Measurements from ENCODE around the gene ABRACL. TPM values are rescaled to one million over a fixed set of nuclear protein-coding genes. Genes with fewer than 3 reads are reported as not detected.
"Not testable (repeated sequence)": the region's sequence is repeated elsewhere in the genome, so short reads cannot be mapped to it uniquely, and the experiment has no call there.

ABRACL gene
- total RNA-seq, 2 donors from 2014 or later, result 69.6 to 115 TPM

DNA sequence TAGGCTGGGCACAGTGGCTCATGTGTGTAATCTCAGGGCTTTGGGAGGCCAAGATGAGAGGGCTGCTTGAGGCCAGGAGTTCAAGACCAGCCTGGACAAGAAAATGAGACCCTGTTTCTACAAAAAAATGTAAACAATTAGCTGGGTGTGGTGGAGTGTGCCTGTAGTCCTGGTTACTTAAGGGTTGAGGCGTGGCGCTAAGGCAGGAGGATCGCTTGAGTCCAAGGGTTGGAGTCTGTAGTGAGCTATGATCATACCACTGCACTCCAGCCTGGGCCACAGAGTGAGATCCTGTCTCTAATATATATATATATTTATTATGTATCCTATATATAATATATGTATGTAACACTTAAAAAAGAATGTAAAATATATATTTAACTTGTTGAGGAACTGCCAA lies 7.9 kb upstream of the ABRACL start:
- DNase-seq (ENCODE audit: low spot score), result no peak
- H3K36me3 Mint-ChIP-seq, result no peaks in the 10 kb centered on the region
- H3K27me3 Mint-ChIP-seq, result peaks cover 2 to 7% of the 10 kb centered on the region in 2 donors
- no peaks in the 10 kb centered on the region for H3K9me3 Mint-ChIP-seq
- H3K27ac Mint-ChIP-seq, result no peak overlapping the region
- H3K4me3 Mint-ChIP-seq, result no peak overlapping the region
- no peak for ATAC-seq
- no peaks in the 10 kb centered on the region for H3K4me1 Mint-ChIP-seq (ENCODE audit: low read depth in 2 of 2)

DNA sequence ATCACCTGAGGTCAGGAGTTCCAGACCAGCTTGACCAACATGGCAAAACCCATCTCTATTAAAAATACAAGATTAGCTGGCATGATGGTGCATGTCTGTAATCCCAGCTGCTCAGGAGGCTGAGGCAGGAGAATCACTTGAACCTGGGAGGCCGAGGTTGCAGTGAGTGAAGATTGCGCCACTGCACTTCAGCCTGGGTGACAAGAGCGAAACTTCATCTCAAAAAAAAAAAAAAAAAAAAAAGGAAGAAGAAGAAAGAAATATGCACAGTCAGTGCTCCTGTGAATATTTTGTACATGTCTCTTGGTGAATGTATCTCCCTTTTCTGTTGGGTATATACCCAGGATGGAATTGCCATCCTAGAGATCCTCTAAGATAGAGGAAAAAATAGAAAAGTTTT lies 3.1 kb upstream of the ABRACL start:
- not testable (repeated sequence) for DNase-seq (ENCODE audit: low spot score); H3K4me3 Mint-ChIP-seq; ATAC-seq; H3K27me3 Mint-ChIP-seq; H3K9me3 Mint-ChIP-seq; H3K27ac Mint-ChIP-seq; H3K36me3 Mint-ChIP-seq
- peaks cover 13 to 14% of the 10 kb centered on the region in 2 donors for H3K4me1 Mint-ChIP-seq (ENCODE audit: low read depth in 2 of 2)

DNA sequence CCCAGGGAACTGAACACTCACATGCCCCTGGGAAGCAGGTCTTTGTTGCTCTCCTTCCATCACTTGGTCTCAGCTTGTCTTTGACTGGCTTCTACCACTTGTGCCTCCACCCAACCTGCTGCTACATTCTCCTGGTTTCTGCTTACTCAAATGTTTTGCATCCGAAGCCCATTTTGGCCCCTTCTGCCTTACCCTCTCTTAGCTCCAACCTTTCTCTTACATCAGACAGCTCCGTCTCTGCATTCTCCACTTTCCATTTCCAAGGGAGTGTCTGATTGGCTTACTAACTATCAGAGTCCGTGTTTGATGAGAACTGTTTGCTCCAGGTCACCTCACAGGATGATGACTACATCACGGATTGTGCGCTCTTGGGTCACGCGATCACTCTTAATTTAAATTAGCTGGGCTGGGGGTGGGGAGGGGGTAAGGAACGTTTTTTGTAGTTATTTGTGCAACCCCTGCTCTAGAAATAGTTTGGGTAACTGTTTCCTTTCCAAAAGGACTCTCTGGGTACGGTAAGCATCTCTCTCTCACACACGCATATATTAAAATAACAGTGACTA lies 844 bp upstream of the ABRACL start:
- H3K4me3 Mint-ChIP-seq, result peak overlapping the region; percentile 57
- H3K36me3 Mint-ChIP-seq, result no peaks in the 10 kb centered on the region
- peaks cover 14 to 20% of the 10 kb centered on the region in 2 donors for H3K4me1 Mint-ChIP-seq (ENCODE audit: low read depth in 2 of 2)
- H3K27me3 Mint-ChIP-seq, result no peaks in the 10 kb centered on the region
- H3K27ac Mint-ChIP-seq, result peak overlapping the region; percentile 47 to 83
- DNase-seq (ENCODE audit: low spot score) (no peak), ATAC-seq (no peak)
- no peaks in the 10 kb centered on the region for H3K9me3 Mint-ChIP-seq

DNA sequence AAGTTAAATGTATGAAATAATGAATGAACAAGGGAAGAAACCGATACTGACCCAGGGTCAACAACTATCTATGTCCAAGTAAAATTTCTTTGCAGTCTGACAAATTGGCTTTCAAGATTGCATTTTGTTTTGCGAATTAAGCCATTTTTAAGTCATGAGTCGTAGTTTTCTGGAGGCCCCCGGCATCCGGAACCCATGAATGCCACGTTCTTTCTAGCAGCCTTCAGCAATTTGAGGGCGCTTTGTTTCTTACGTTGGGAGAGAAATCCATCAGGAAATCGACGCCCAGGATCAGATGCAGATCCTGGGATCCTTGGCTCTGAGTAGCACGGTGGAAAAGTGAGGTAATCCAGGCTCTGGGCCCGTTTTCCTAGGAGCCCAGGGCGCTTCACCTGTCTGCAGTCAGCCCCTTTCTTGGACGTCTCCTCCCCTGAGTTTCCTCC lies 309 bp upstream of the ABRACL start:
- Mint-ChIP-seq H3K27ac (peak overlapping the region; percentile 47 to 83), H3K9me3 (no peaks in the 10 kb centered on the region), H3K4me3 (peak overlapping the region; percentile 57), H3K27me3 (no peaks in the 10 kb centered on the region), H3K4me1 (ENCODE audit: low read depth in 2 of 2) (peaks cover 17 to 23% of the 10 kb centered on the region in 2 donors), H3K36me3 (no peaks in the 10 kb centered on the region)
- ATAC-seq (no peak), DNase-seq (ENCODE audit: low spot score) (no peak)

DNA sequence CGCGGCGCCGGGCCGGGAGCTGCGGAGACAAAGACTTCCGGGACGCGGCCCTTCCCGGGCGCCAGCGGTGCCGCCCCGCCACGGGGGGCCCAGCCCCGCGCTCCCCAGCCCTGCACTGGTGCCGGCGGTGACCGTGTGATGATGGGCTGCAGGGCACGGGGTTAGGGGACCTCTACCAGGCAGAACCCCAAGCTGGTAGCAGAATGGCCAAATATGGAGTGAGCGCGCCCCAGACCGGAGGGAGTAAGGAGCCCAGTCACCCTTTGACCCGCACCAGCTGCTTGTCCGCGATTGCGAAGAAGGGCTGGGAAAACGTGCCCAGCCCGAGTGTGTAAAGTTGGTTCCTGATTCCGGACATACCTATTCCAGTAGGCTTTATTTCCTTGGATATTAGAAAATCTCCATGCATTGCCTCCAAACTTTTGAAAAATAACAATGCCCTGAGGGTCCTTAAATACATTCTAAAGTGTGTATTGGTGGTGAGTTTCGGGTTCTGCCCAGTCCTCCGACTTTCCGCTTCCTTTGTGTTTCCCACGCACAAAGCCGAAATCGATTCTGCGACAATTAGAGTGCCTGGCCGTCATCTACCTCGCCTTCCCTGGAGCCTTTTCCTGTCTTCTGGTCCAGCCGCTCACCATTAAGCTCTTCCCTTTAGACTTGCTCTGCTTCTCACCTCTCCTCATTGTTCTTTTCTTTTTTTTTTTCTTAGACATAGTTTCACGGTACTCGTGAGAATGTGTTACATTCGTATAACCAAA lies 1.1 kb downstream of the ABRACL start:
- Mint-ChIP-seq H3K4me1 (ENCODE audit: low read depth in 2 of 2) (peaks cover 22 to 29% of the 10 kb centered on the region in 2 donors), H3K9me3 (no peaks in the 10 kb centered on the region), H3K4me3 (no peak overlapping the region), H3K27ac (no peak overlapping the region), H3K27me3 (no peaks in the 10 kb centered on the region), H3K36me3 (peaks cover 4% of the 10 kb centered on the region)
- DNase-seq (ENCODE audit: low spot score) (peak; percentile 65), ATAC-seq (peak; percentile 54 to 63)

DNA sequence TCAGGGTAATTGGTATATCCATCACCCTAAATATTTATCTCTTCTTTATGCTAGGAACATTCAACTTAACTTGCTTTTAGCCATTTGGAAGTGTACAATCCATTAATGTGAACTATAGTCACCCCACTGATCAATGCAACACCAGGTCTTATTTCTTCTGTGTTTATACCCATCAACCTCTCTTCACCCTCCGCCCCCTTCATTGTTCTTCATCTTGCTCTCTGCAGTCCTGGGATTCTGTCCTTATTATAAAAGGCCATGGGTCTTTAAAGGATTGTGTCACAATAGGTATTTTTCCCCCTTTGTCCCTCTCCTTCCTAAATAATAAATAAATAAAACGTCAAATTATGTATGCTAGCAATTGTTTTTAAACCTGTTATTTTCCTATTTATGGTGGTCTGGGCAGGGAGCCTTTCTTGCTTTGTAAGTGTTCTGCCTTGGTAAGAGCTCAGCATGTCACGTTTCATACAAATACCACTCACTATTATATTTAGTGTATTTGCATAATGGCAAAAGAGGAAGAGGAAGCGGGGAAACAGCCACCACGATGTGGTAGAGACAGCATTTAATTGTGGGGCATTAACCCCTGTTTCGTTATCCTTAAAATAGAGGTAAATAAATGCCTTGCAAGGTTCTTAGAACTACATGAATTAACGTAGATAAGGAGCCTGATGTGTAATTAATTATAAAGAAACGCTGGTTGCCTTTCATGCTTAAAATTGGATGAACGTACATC lies 1.9 kb downstream of the ABRACL start:
- peaks cover 22 to 29% of the 10 kb centered on the region in 2 donors for H3K4me1 Mint-ChIP-seq (ENCODE audit: low read depth in 2 of 2)
- H3K4me3 Mint-ChIP-seq, result no peak overlapping the region
- no peaks in the 10 kb centered on the region for H3K9me3 Mint-ChIP-seq
- DNase-seq (ENCODE audit: low spot score) (no peak), ATAC-seq (no peak)
- no peaks in the 10 kb centered on the region for H3K27me3 Mint-ChIP-seq
- H3K27ac Mint-ChIP-seq, result no peak overlapping the region
- peaks cover 4% of the 10 kb centered on the region for H3K36me3 Mint-ChIP-seq

DNA sequence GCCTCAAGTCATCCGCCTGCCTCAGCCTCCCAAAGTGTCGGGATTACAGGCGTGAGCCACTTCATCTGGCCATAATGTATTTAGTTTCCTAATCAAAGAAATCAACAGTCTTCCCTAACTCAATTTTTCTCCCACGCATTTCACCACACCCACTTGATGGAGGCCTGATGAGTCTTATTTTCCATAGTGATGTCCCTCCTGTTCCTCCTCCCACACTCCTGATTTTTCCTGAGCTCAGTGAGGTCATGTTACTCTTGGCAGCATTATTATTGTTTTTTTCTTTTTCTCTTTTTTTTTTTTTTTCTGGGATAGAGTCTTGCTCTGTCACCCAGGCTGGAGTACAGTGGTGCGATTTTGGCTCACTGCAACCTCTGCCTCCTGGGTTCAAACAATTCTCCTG lies 8.9 kb downstream of the ABRACL start:
- no peaks in the 10 kb centered on the region for H3K27me3 Mint-ChIP-seq

DNA sequence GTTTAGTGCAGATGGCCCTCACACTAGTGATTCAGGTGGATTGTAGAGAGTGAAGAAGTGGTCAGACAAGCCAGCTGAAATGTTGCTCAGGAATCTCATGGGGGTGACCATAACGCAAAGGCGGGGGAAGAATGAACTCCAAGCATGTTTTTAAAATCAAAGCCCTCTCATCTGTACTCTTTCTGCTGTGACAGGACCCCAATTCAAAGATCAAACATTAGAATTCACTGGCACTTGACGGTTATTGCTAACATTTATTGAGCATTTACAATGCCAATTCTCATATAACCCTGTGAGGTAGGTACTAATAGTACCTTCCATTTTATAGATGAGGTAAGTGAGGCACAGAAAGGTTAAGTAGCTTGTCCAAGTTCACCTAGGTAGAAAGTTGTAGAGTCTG lies 15.7 kb downstream of the ABRACL start:
- H3K4me1 Mint-ChIP-seq (ENCODE audit: low read depth in 2 of 2), result peaks cover 0 to 3% of the 10 kb centered on the region in 2 donors
- H3K9me3 Mint-ChIP-seq, result no peaks in the 10 kb centered on the region
- no peak for DNase-seq (ENCODE audit: low spot score)
- peaks cover 20% of the 10 kb centered on the region for H3K36me3 Mint-ChIP-seq
- H3K4me3 Mint-ChIP-seq, result no peak overlapping the region
- no peak overlapping the region for H3K27ac Mint-ChIP-seq
- no peaks in the 10 kb centered on the region for H3K27me3 Mint-ChIP-seq
- no peak for ATAC-seq

More for the DNA sequence above, 8.9 kb downstream of the ABRACL start:
- H3K4me3 Mint-ChIP-seq, result no peak overlapping the region
- no peak overlapping the region for H3K27ac Mint-ChIP-seq
- no peak for DNase-seq (ENCODE audit: low spot score)
- peaks cover 26% of the 10 kb centered on the region for H3K36me3 Mint-ChIP-seq
- H3K9me3 Mint-ChIP-seq, result no peaks in the 10 kb centered on the region
- H3K4me1 Mint-ChIP-seq (ENCODE audit: low read depth in 2 of 2), result peaks cover 11 to 12% of the 10 kb centered on the region in 2 donors
- no peak for ATAC-seq

DNA sequence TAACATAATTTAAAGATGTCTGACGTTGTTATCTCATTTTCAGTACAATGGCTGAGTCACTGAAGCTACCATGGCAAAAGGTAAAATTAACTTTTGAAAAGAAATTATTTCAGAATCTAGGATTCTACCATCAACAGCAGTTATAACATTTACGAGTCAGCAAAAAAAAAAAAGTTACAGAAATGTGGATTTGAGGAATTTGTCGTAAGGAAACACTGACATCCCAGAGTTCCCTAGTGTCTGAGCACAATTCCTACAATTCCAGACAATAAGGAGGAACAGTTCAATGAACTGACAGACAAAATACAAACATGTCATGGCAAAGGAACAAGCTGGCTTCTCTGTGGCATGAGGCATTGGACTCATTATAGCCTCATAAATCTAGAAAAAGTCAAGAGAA lies 19.1 kb downstream of the ABRACL start:
- Mint-ChIP-seq H3K27me3 (no peaks in the 10 kb centered on the region), H3K4me3 (no peak overlapping the region), H3K27ac (no peak overlapping the region), H3K9me3 (no peaks in the 10 kb centered on the region), H3K4me1 (ENCODE audit: low read depth in 2 of 2) (no peaks in the 10 kb centered on the region), H3K36me3 (peaks cover 9% of the 10 kb centered on the region)
- DNase-seq (ENCODE audit: low spot score) (no peak), ATAC-seq (no peak)

DNA sequence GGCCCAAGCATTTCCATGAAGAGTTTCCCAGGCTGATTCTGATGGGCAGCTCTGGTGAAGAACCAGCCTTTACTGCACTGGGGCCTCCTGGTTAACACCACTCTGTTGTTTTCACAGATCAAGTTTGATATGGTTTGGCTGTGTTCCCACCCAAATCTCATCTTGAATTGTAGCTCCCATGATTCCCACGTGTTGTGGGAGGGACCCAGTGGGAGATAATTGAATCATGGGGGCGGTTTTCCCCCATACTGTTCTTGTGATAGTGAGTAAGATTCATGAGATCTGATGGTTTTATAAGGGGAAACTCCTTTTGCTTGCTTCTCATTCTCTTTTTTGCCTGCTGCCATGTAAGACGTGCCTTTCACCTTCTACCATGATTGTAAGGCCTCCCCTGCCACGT lies 20.4 kb downstream of the ABRACL start:
- not testable (repeated sequence) for H3K27ac Mint-ChIP-seq; H3K36me3 Mint-ChIP-seq; ATAC-seq; H3K4me1 Mint-ChIP-seq (ENCODE audit: low read depth in 2 of 2); H3K27me3 Mint-ChIP-seq; DNase-seq (ENCODE audit: low spot score); H3K9me3 Mint-ChIP-seq; H3K4me3 Mint-ChIP-seq

DNA sequence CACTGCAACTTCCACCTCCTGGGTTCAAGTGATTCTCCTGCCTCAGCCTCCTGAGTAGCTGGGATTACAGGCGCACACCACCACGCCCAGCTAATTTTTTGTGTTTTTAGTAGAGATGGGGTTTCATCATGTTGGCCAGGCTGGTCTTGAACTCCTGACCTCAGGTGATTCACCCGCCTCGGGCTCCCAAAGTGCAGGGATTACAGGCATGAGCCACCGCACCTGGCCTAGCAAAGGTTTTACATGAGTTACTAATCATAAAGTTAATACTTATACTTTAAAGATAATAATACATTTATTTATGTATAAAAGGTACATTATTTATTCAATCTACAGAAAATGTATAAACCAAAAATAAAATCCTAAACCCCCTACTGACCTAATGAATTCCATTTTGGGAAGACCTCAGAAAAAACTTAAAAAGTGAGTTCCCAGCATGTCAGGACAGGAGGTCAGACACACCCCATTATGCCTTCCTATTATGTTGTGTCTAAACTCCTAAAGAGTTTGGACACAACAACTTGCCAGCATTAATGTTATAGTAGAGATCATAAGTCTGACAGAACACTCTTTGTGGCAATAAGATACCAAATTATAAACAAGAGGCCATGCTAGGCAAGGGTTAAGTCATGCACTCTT lies 21.7 kb downstream of the ABRACL start:
- not testable (repeated sequence) for H3K4me3 Mint-ChIP-seq, H3K9me3 Mint-ChIP-seq

DNA sequence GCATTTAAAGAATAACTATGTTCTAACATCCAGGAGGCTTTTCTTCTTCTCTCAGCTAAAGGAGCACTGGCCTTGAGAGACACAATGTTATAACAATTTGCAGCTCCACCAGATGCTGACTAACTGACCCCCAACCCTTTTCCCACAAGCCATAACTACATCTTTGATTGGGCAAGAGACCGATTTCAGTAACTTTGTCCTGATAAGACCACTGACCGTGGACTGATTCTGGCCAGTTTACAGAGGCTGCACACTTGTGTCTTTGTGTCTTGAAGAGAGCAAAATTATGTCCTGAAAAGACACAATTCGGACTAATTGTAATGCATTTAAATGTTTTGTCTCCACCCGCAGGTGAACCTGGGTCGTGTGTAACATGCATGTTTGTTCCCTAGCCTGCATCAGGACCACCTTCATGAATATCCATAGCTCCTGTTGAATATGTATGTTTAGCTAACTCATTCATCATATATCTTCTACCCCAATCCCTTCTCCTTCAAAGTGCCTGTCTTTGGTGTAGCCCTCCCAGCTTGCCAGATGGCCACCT lies 22.3 kb downstream of the ABRACL start:
- Mint-ChIP-seq H3K27ac (no peak overlapping the region), H3K36me3 (no peaks in the 10 kb centered on the region)
- no peak for ATAC-seq

More for the DNA sequence above, 21.7 kb downstream of the ABRACL start:
- not testable (repeated sequence) for H3K27me3 Mint-ChIP-seq; H3K27ac Mint-ChIP-seq; H3K36me3 Mint-ChIP-seq; H3K4me1 Mint-ChIP-seq (ENCODE audit: low read depth in 2 of 2); DNase-seq (ENCODE audit: low spot score); ATAC-seq

DNA sequence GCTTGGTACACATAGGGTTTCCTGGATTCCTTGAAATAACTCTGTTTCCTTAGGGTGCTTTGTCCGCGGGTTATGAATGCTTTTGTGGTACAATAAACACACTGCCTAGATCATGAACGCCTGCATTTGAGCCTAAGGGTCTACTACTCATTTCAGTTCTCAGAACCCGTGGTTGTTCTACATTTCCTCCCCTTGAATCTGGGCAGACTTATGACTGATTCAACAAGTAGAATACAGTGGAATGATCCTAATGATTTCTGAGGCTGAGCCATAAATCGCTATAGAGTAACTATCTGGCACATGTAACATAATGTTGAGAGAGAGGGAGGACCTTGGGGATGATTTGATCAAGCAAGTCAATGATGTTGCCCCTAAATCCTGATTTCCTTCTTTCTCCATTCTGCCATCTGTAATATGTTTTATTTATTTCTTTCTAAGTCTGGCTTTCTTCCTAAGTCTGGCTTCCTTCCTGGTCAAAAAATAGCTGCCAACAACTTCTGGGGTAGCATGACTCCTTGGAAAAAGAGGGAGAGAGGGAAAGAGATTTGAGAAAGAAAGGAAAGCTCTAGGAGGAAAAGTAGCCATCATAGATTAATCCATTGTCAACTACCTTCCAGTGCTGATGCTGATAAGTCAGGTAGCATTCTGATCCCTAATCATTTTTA lies 23.0 kb downstream of the ABRACL start:
- Mint-ChIP-seq H3K27ac (no peak overlapping the region), H3K4me3 (no peak overlapping the region), H3K36me3 (no peaks in the 10 kb centered on the region), H3K9me3 (no peaks in the 10 kb centered on the region), H3K4me1 (ENCODE audit: low read depth in 2 of 2) (no peaks in the 10 kb centered on the region), H3K27me3 (no peaks in the 10 kb centered on the region)
- no peak for ATAC-seq
- no peak for DNase-seq (ENCODE audit: low spot score)

More for the DNA sequence above, 22.3 kb downstream of the ABRACL start:
- DNase-seq (ENCODE audit: low spot score), result no peak
- Mint-ChIP-seq H3K4me3 (no peak overlapping the region), H3K27me3 (no peaks in the 10 kb centered on the region), H3K4me1 (ENCODE audit: low read depth in 2 of 2) (no peaks in the 10 kb centered on the region), H3K9me3 (no peaks in the 10 kb centered on the region)

All from natural killer cell treated with Interleukin-12 subunit alpha and Interleukin-12 subunit beta and Interleukin-15 and Interleukin-18, amount 100 ng/mL, for 72 hours (primary cell).